ENCODE data around the gene PROB1. TPM values are rescaled to one million over a fixed set of nuclear protein-coding genes. Genes with fewer than 3 reads are reported as not detected.

The PROB1 gene
- total and polyA plus RNA-seq, 2 of the 13 experiments (the other 11 are each of a cell fraction or from before 2014, with no cell fraction given), result 0.69 to 1.1 TPM

DNA sequence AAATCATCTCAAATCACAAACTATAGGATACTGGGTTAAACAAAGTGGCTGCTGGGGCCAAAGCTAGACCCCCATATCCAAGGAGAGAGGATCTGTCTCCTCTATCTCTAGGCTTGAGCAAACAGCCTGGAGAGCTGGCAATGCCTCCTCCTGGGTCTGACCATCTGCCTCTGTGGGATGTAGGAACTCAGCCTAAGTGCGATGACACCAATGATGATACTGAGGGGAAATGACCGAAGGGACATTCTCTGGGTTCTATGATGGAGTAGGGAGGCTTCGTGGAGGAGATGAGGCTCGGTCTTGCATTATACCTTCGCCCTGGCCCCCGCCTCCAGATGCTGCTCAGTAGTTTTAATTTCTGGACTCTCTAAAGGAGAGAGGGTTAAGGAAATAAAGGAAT, 18.2 kb upstream of the PROB1 start:
- no peaks in the 10 kb centered on the region for H4K20me1 ChIP-seq (ENCODE audit: insufficient read depth, low read length)
- no peak overlapping the region for H3K4me3 ChIP-seq (replicated peaks in 1 of 3; ENCODE audit: insufficient read depth in 1 of 3, low read depth in 2 of 3, low read length in 3 of 3)
- DNase-seq (ENCODE audit: low spot score) (no peak), FAIRE-seq (no peak), ATAC-seq (no peak)
- H3K27ac ChIP-seq (ENCODE audit: extremely low read length, insufficient read depth, low read length), result no peak overlapping the region
- ChIA-PET POLR2A (no interaction called here), CTCF (ENCODE audit: low intra/inter-chr PET ratio, low total read pairs) (no interaction called here)
- in situ Hi-C loops (cut with HindIII; ENCODE audit: extremely low pct_ligation_motif_present, low pct_unique_long_range_greater_than_20kb) (no loop called here), intact Hi-C loops (cut with micrococcal nuclease; ENCODE audit: unreplicated experiment) (no loop called here)
- no peak overlapping the region for H3K9ac ChIP-seq (ENCODE audit: insufficient read depth, low read depth, low read length)
- H3K4me1 ChIP-seq (ENCODE audit: insufficient read depth, low read length), result peaks cover 36% of the 10 kb centered on the region
- no peaks in the 10 kb centered on the region for H3K27me3 ChIP-seq (ENCODE audit: control insufficient read depth in 1 of 2, insufficient read depth in 2 of 2, low read length in 2 of 2)
- no peaks in the 10 kb centered on the region for H3K9me3 ChIP-seq (ENCODE audit: low read length)
- 89% methylated on average over 6 of the region's 6 CpGs for WGBS (ENCODE audit: low lambda C conversion rate)
- no peak overlapping the region for H2AFZ ChIP-seq (ENCODE audit: low read length)
- no peak overlapping the region for H3K4me2 ChIP-seq (ENCODE audit: low read depth, low read length)
- TF ChIP-seq CBX5 (CRISPR knock-in tag; IDR thresholded peaks at IDR 0.05; ENCODE audit: borderline replicate concordance) (no peak), ZNF10 (CRISPR knock-in tag; IDR thresholded peaks at IDR 0.05; ENCODE audit: borderline replicate concordance, low read depth) (no peak), ZNF367 (CRISPR knock-in tag; IDR thresholded peaks at IDR 0.05; ENCODE audit: borderline replicate concordance) (no peak), RBAK (CRISPR knock-in tag; IDR thresholded peaks at IDR 0.05) (no peak), FOXP1 (IDR thresholded peaks at IDR 0.05) (no peak), FOXP1 (CRISPR knock-in tag; IDR thresholded peaks at IDR 0.05) (no peak)
- H3K36me3 ChIP-seq (replicated peaks in 1 of 2; ENCODE audit: control insufficient read depth in 1 of 2, insufficient read depth in 2 of 2, low read length in 2 of 2), result no peaks in the 10 kb centered on the region
- no peaks in the 10 kb centered on the region for H3K79me2 ChIP-seq (ENCODE audit: insufficient read depth, low read length)
- BruUV-seq (replicated peaks), result no TSS peak

DNA sequence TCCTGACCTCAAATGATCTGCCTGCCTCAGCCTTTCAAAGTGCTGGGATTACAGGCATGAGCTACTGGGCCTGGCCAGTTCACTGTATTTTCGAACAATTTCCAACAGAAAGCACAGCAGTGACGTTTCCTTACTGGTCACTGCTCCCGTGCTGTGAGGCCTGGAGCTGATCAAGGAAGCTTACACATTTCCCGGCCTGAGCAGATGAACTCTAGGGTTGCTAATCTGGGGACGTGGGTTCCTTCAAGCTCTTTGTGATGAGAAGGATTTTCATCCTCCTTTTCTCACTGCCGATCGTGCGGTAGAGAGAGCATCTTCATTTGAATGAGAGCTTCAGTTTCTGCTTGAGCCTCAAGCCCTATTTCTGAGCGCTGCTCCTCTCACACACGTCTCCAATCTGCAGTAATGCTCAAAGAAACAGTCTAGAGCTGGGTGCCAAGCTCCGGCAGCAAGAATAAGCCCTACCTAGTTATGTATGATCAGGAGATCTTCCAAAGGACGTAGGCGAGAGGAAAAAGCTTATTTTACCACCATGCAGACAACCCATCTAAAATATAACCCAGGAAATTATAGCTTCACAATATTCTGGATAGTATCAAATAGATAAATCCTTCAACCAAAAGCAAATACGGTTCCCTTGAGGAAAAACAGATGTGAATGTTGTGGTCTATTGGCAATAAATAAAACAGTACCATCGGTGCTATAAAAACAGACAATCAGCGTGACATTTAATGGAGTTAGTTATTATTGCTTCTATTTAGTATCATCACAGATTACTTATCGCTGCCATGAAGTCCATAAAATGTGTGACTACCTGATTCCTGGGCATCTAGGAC, 16.3 kb upstream of the PROB1 start:
- POLR2A ChIA-PET, result interaction anchor here (0.7 to 0.9 kb wide), 2 partner anchors 9 to 92 kb away, joined by 3 read pairs; no protein-coding TSS in a partner anchor
- Histone ChIP-seq H4K20me1 (ENCODE audit: insufficient read depth, low read length) (no peaks in the 10 kb centered on the region), H2AFZ (ENCODE audit: low read length) (no peak overlapping the region), H3K27ac (ENCODE audit: extremely low read length, insufficient read depth, low read length) (no peak overlapping the region), H3K36me3 (replicated peaks in 1 of 2; ENCODE audit: control insufficient read depth in 1 of 2, insufficient read depth in 2 of 2, low read length in 2 of 2) (no peaks in the 10 kb centered on the region), H3K4me1 (ENCODE audit: insufficient read depth, low read length) (peaks cover 33% of the 10 kb centered on the region), H3K9me3 (ENCODE audit: low read length) (no peaks in the 10 kb centered on the region), H3K27me3 (ENCODE audit: control insufficient read depth in 1 of 2, insufficient read depth in 2 of 2, low read length in 2 of 2) (no peaks in the 10 kb centered on the region), H3K4me2 (ENCODE audit: low read depth, low read length) (no peak overlapping the region), H3K4me3 (replicated peaks in 1 of 3; ENCODE audit: insufficient read depth in 1 of 3, low read depth in 2 of 3, low read length in 3 of 3) (no peak overlapping the region), H3K9ac (ENCODE audit: insufficient read depth, low read depth, low read length) (no peak overlapping the region), H3K79me2 (ENCODE audit: insufficient read depth, low read length) (no peaks in the 10 kb centered on the region)
- CTCF ChIA-PET (ENCODE audit: low intra/inter-chr PET ratio, low total read pairs), result no interaction called here
- intact Hi-C loops (cut with micrococcal nuclease; ENCODE audit: unreplicated experiment) (no loop called here), in situ Hi-C loops (cut with HindIII; ENCODE audit: extremely low pct_ligation_motif_present, low pct_unique_long_range_greater_than_20kb) (no loop called here)
- WGBS (ENCODE audit: low lambda C conversion rate), result 68% methylated on average over 16 of the region's 17 CpGs
- FAIRE-seq (no peak), ATAC-seq (no peak), DNase-seq (ENCODE audit: low spot score) (no peak)
- BruUV-seq (replicated peaks), result no TSS peak
- TF ChIP-seq KDM4B (CRISPR knock-in tag; IDR thresholded peaks at IDR 0.05), result no peak
- TF ChIP-seq ZSCAN12 (CRISPR knock-in tag; IDR thresholded peaks at IDR 0.05), result no peak
- TF ChIP-seq RARG (CRISPR knock-in tag; IDR thresholded peaks at IDR 0.05; ENCODE audit: low read depth), result no peak
